ENCODE measurements around the gene ACTR10. TPM values are rescaled to one million over a fixed set of nuclear protein-coding genes. Genes with fewer than 3 reads are reported as not detected.
A peak's percentile ranks its signal among the peaks of the same experiment; 100 is the strongest.

Gene ACTR10
- 10 to 100 TPM; 66.9 to 76.8 TPM for total RNA-seq
- long read RNA-seq, transcript ACTR10-201 (13 exons, 2,419 nt), result major isoform, 182 of 191 reads
- long read RNA-seq, partial matches to known transcripts, result 6 of 191 reads
- long read RNA-seq, other reads (novel, unspliced or antisense), result 3 of 191 reads

- intact Hi-C loops (cut with DNase I), result no loop called here
- peak; percentile 97 for ATAC-seq
- DNase-seq, result peak; percentile 89
These were observed at the start of gene ACTR10 for GRCh38 chr14:58199726-58200479. Gene ACTR10, plus strand, starts transcription at chr14:58200149. Its CDS starts 69 bp downstream, at chr14:58200218.

- DNase-seq, result no peak
- no peak for ATAC-seq
- intact Hi-C loops (cut with DNase I), result no loop called here
These were observed 49.6 kb upstream of the ACTR10 start for GRCh38 chr14:58150243-58150805.

- intact Hi-C loops (cut with DNase I), result no loop called here
- peak; percentile 60 to 80 for ATAC-seq
- peak; percentile 28 for DNase-seq
These were observed 48.6 kb upstream of the ACTR10 start for GRCh38 chr14:58151133-58152013.

- ATAC-seq (peak; percentile 98 to 99), DNase-seq (peak; percentile 90)
- intact Hi-C loops (cut with DNase I), result no loop called here
These were observed 47.7 kb upstream of the ACTR10 start, which contains the start of gene ARMH4 for GRCh38 chr14:58152014-58152857. Gene ARMH4, minus strand, starts transcription at chr14:58152213. Its CDS starts 12,855 bp downstream, at chr14:58139358.

- ATAC-seq (no peak), DNase-seq (no peak)
- intact Hi-C loops (cut with DNase I), result no loop called here
These were observed 39.4 kb upstream of the ACTR10 start for GRCh38 chr14:58160561-58160960.

- ATAC-seq (peak; percentile 82 to 86), DNase-seq (peak; percentile 85)
- intact Hi-C loops (cut with DNase I), result loop anchor here in 1 of 2 donors (5.0 kb wide), 1 partner anchor 59 kb away; no protein-coding TSS in a partner anchor
These were observed 33.7 kb upstream of the ACTR10 start for GRCh38 chr14:58166005-58166983.

GRCh38 chr14:58167057-58167456 is 32.9 kb upstream of the ACTR10 start:
- DNase-seq (no peak), ATAC-seq (no peak)
- intact Hi-C loops (cut with DNase I), result loop anchor here in 1 of 2 donors (5.0 kb wide), 1 partner anchor 60 kb away; no protein-coding TSS in a partner anchor

GRCh38 chr14:58167891-58168290 is 32.1 kb upstream of the ACTR10 start:
- no peak for ATAC-seq
- intact Hi-C loops (cut with DNase I), result loop anchor here in 1 of 2 donors (5.0 kb wide), 1 partner anchor 61 kb away; no protein-coding TSS in a partner anchor

GRCh38 chr14:58171090-58171489 is 28.9 kb upstream of the ACTR10 start:
- DNase-seq (peak; percentile 70), ATAC-seq (peak; percentile 95 to 96)
- intact Hi-C loops (cut with DNase I), result no loop called here

More at GRCh38 chr14:58167891-58168290, 32.1 kb upstream of the ACTR10 start:
- no peak for DNase-seq

- ATAC-seq (no peak), DNase-seq (no peak)
- intact Hi-C loops (cut with DNase I), result no loop called here
These were observed 22.8 kb upstream of the ACTR10 start for GRCh38 chr14:58177125-58177524.

GRCh38 chr14:58189176-58189575 is 10.8 kb upstream of the ACTR10 start:
- ATAC-seq, result no peak
- intact Hi-C loops (cut with DNase I), result no loop called here
- DNase-seq, result no peak

- no peak for ATAC-seq
- intact Hi-C loops (cut with DNase I), result no loop called here
- DNase-seq, result no peak
These were observed 8.0 kb upstream of the ACTR10 start for GRCh38 chr14:58191763-58192601.

- ATAC-seq (no peak), DNase-seq (no peak)
- intact Hi-C loops (cut with DNase I), result no loop called here
These were observed 6.4 kb upstream of the ACTR10 start for GRCh38 chr14:58193542-58193941.

GRCh38 chr14:58196198-58196597 is 3.8 kb upstream of the ACTR10 start:
- no peak for ATAC-seq
- intact Hi-C loops (cut with DNase I), result no loop called here
- no peak for DNase-seq

GRCh38 chr14:58198086-58198485 is 1.9 kb upstream of the ACTR10 start:
- DNase-seq (no peak), ATAC-seq (no peak)
- intact Hi-C loops (cut with DNase I), result no loop called here

- DNase-seq (no peak), ATAC-seq (peak in 1 of 2 donors; percentile 18)
- intact Hi-C loops (cut with DNase I), result no loop called here
These were observed 512 bp downstream of the ACTR10 start for GRCh38 chr14:58200480-58200841.
